ENCODE data around the gene ZNF772.
A peak's percentile ranks its signal among the peaks of the same experiment; 100 is the strongest.

ZNF772 gene

DNA sequence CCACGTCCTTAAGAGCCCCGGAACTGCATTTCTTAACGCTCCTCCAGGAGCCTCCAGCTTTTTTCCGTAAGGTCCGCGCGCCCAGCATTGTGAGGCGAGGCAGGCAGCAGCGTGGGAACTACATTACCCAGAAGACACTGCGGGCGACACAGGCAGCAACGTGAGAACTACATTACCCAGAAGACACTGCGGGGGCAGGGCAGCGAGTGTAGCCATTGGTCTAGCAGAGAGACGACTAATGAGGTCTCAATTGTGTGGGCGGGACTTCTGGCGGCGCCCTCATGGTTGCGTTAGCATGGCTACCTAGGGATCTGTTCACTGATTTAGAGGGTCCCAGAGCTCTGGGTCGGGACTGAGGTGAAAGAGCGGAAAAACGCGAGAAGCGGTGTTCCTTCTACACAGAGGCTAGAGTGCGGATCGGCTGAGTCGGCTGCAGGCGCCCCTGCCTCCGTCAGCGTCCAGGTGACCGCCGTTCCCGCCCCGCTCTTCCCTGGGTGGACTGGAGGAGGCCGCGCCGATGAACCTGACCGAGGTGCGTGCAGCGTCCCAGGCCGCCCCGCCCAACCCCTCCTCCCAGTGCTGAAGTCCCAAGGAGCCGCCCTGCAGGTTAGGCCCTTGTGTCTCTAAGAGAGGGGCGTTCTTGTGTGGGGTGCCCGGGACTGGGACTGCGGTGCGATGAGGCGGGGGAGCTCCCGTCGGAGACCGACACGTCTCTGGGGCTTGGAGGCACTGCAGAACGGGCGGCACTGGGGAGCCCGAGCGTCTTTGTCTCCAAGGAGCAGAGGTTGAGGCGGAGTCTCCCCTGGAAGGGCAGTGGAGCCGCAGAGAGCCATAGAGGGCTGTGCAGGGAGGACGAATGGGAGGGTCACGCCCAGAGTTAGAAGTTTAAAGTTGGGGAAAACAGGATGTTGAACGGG is 42.0 kb downstream of the ZNF772 start, which contains the start of gene ZNF749:
ZNF749 (plus strand) TSS at position 264 of the 917 bp plus-strand sequence; CDS start at position 518, 254 bp downstream.
- peak; percentile 99 to 100 for ATAC-seq

DNA sequence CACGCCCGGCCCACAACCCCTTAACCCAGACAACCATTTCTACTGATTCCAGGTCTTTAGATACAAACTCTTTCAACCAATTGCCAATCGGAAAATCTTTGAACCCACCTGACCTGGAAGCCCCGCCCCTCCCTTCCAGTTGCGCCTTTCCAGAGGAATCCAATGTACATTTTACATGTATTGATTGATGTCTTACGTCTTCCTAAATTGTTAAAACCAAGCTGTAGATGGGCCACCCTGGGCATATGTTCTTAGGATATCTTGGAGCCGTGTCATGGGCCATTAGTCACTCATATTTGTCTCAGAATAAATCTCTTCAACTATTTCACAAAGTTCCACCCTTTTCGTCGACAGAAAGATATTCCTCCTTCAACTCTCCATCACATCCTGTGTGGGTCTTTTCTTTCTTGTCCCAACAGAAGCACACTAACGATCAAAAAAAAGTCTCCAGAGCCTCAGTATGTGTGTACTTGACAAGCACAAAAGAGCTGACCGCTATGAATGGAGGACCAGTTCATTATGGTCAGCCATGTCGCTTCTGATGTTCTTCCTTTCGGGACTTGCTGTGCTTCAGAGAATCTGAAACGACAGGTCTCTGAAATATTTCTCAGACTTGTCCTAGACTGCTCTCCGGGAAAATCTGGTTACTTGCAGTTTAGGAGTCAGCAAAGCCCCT is 42.8 kb downstream of the ZNF772 start:
- ATAC-seq: peak in 1 of 2 donors; percentile 1

DNA sequence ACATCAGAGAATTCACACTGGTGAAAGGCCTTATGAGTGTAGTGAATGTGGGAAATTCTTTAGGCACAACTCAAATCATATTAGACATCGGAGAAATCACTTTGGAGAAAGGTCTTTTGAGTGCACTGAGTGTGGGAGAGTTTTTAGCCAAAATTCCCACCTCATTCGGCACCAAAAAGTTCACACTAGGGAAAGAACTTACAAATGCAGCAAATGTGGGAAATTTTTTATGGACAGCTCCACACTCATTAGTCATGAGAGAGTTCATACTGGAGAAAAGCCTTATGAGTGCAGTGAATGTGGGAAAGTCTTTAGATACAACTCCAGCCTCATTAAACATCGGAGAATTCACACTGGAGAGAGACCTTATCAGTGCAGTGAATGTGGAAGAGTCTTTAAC is 56.3 kb downstream of the ZNF772 start:
- ATAC-seq: no peak

DNA sequence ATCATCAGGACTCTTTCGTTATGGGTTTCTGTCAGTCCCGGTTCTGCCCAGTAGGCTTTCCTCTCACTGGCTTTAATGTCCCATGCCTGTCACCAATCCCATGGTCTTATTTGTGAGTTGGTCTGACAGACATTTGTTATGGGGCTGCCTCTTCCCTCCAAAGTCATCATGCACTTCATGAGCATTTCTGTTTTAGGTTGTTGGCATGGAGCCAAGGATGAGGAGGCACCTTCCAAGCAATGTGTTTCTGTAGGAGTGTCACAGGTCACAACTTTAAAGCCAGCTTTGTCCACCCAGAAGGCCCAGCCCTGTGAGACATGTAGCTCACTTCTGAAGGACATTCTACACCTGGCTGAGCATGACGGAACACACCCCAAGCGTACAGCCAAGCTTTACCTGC is 57.9 kb downstream of the ZNF772 start:
- no peak for ATAC-seq

Data from activated CD4-positive, CD25-positive, alpha-beta regulatory T cell treated with anti-CD3 and anti-CD28 coated beads, Interleukin-2, amount 50 U/mL, for 24 hours (primary cell).